NOMO-1 treated with dmso at 0.1 percent for 144 hours (cell line): Measurements from ENCODE around the gene OR51E1.

Experiments used
- DNase-seq: peaks from one replicate; lab custom pipeline; 2025; ENCODE audit not compliant: unreplicated experiment; lab: John Stamatoyannopoulos, UW

OR51E1 gene

GRCh38 chr11:4647766-4648165 lies 4.0 kb downstream of the OR51E1 start:
- DNase-seq: no peak

- DNase-seq: no peak
These were observed 11.0 kb downstream of the OR51E1 start for GRCh38 chr11:4654635-4655369.

GRCh38 chr11:4658629-4659445 lies 15.1 kb downstream of the OR51E1 start:
- no peak for DNase-seq

- no peak for DNase-seq
These were observed 19.1 kb downstream of the OR51E1 start for GRCh38 chr11:4662876-4663275.

GRCh38 chr11:4664183-4664582 lies 20.4 kb downstream of the OR51E1 start:
- no peak for DNase-seq

- DNase-seq: no peak
These were observed 21.0 kb downstream of the OR51E1 start for GRCh38 chr11:4664786-4665185.

- DNase-seq: no peak
These were observed 21.6 kb downstream of the OR51E1 start for GRCh38 chr11:4665424-4665823.

GRCh38 chr11:4671741-4672140 lies 28.0 kb downstream of the OR51E1 start:
- DNase-seq: no peak

GRCh38 chr11:4672470-4672869 lies 28.7 kb downstream of the OR51E1 start:
- no peak for DNase-seq

- DNase-seq: no peak
These were observed 30.0 kb downstream of the OR51E1 start for GRCh38 chr11:4673781-4674180.

GRCh38 chr11:4677948-4678347 lies 34.2 kb downstream of the OR51E1 start:
- DNase-seq: no peak

- no peak for DNase-seq
These were observed 36.6 kb downstream of the OR51E1 start for GRCh38 chr11:4680341-4680740.

GRCh38 chr11:4682623-4683419 lies 39.0 kb downstream of the OR51E1 start:
- no peak for DNase-seq

GRCh38 chr11:4684631-4685285 lies 41.0 kb downstream of the OR51E1 start:
- no peak for DNase-seq

- DNase-seq: no peak
These were observed 51.7 kb downstream of the OR51E1 start for GRCh38 chr11:4695442-4695841.

- no peak for DNase-seq
These were observed 53.8 kb downstream of the OR51E1 start, which contains the start of gene OR51E2 for GRCh38 chr11:4697585-4697984. OR51E2 (minus strand) TSS chr11:4697853; CDS start chr11:4682711, 15,142 bp downstream.

GRCh38 chr11:4699697-4700435 lies 56.1 kb downstream of the OR51E1 start:
- no peak for DNase-seq

- no peak for DNase-seq
These were observed 56.6 kb downstream of the OR51E1 start for GRCh38 chr11:4700436-4700820.

GRCh38 chr11:4704054-4704789 lies 60.4 kb downstream of the OR51E1 start, which contains the start of gene MMP26:
MMP26 (plus strand) TSS chr11:4704784.
- no peak for DNase-seq
